Left lung (tissue), 10 donors: ENCODE results near the gene LMF1. TPM values are rescaled to one million over a fixed set of nuclear protein-coding genes. Genes with fewer than 3 reads are reported as not detected.

Experiments used
- ATAC-seq: fragments of 200-7000 bp; cut with Tn5 transposase; one replicate; pipeline ENCODE4 v1.9.1; 2020; ENCODE audit warnings: moderate library complexity
- DNase-seq, 4 donors: peaks; one replicate each; pipeline ENCODE4 v3.0.0-alpha.2; 2013 to 2020
- H3K27ac ChIP-seq, 2 donors: fragments of 200-600 bp; sonication (generic) in 1 of 2; one replicate each; pipeline versions ENCODE4 v1.5.0 to v1.8.0; 2020 to 2021
- H3K27me3 ChIP-seq, 2 donors: fragments of 200-600 bp; sonication (generic) in 1 of 2; one replicate each; pipeline versions ENCODE4 v1.5.0 to v1.8.0; 2020 to 2021
- H3K36me3 ChIP-seq, 2 donors: fragments of 200-600 bp; sonication (generic) in 1 of 2; one replicate each; pipeline versions ENCODE4 v1.5.0 to v1.8.0; 2020 to 2021
- H3K4me1 ChIP-seq, 2 donors: fragments of 200-600 bp; one replicate each; pipeline ENCODE4 v1.8.0; 2021
- H3K4me3 ChIP-seq, 2 donors: fragments of 200-600 bp; sonication (generic) in 1 of 2; one replicate each; pipeline versions ENCODE4 v1.5.0 to v1.8.0; 2020 to 2021; ENCODE audit warnings: mild to moderate bottlenecking in 1 of 2
- H3K9me3 ChIP-seq, 2 donors: fragments of 200-600 bp; sonication (generic) in 1 of 2; one replicate each; pipeline versions ENCODE4 v1.5.0 to v1.8.0; 2020 to 2021
- CTCF ChIP-seq, 2 donors: fragments of 200-600 bp; sonication (generic) in 1 of 2; IDR thresholded peaks; one replicate each; pipeline versions ENCODE4 v1.5.0 to v1.8.0; 2021; ENCODE audit warnings: antibody characterized with exemption in 2 of 2
- intact Hi-C, 2 donors: fragments of 100-400 bp; cut with DNase I; formaldehyde crosslinking; loops; one replicate each; pipeline versions ENCODE4 v1.11.2 to v1.14.2; 2022
- polyA plus RNA-seq, 6 donors: library from polyadenylated mRNA; unstranded; fragments of 120-200 nt; gene quantifications; one replicate each; pipeline ENCODE4 v1.2.1, GENCODE V29; 2013; ENCODE audit not compliant: insufficient read length in 6 of 6
- total RNA-seq, 2 donors: library from RNA; stranded (reverse); fragmentation: NEBNext Ultra II Directional; extraction: Animal tissue kit (Norgen Biotek cat#: 25700); gene quantifications; one replicate each; pipeline ENCODE4 v1.2.1, GENCODE V29; 2021
- donor health status: DM: no; HTN: yes; CAD: no.
- donor health status: DM: no; HTN: no; CAD: no.

The LMF1 gene
- total and polyA plus RNA-seq, 8 donors = 15.5 to 23.1 (median 20.4) TPM

GRCh38 chr16:924063-924462 is 46.7 kb downstream of the LMF1 start:
- no peak overlapping the region for H3K27ac ChIP-seq
- DNase-seq = no peak
- H3K36me3 ChIP-seq = peaks cover 0 to 16% of the 10 kb centered on the region in 2 donors
- ATAC-seq = no peak
- peaks cover 0 to 17% of the 10 kb centered on the region in 2 donors for H3K9me3 ChIP-seq
- no peaks in the 10 kb centered on the region for H3K4me1 ChIP-seq
- H3K27me3 ChIP-seq = no peaks in the 10 kb centered on the region
- H3K4me3 ChIP-seq = no peak overlapping the region
- intact Hi-C loops = no loop called here
- TF ChIP-seq CTCF (IDR thresholded peaks at IDR 0.05) = no peak

- ATAC-seq = no peak
- Histone ChIP-seq H3K9me3 (peaks cover 0 to 17% of the 10 kb centered on the region in 2 donors), H3K4me3 (no peak overlapping the region), H3K4me1 (no peaks in the 10 kb centered on the region), H3K27ac (no peak overlapping the region), H3K27me3 (no peaks in the 10 kb centered on the region), H3K36me3 (peaks cover 0 to 18% of the 10 kb centered on the region in 2 donors)
- DNase-seq = peak in 1 of 4 donors; percentile 22
- intact Hi-C loops = no loop called here
- TF ChIP-seq CTCF (IDR thresholded peaks at IDR 0.05) = no peak
These were observed 47.6 kb downstream of the LMF1 start for GRCh38 chr16:923184-923583.

- DNase-seq (peak in 1 of 4 donors; percentile 60), ATAC-seq (no peak)
- no peak overlapping the region for H3K27ac ChIP-seq
- H3K4me3 ChIP-seq = no peak overlapping the region
- H3K9me3 ChIP-seq = peaks cover 0 to 14% of the 10 kb centered on the region in 2 donors
- no peaks in the 10 kb centered on the region for H3K4me1 ChIP-seq
- intact Hi-C loops = no loop called here
- no peaks in the 10 kb centered on the region for H3K27me3 ChIP-seq
- no peak for TF ChIP-seq CTCF (IDR thresholded peaks at IDR 0.05)
- peaks cover 0 to 18% of the 10 kb centered on the region in 2 donors for H3K36me3 ChIP-seq
These were observed 48.7 kb downstream of the LMF1 start for GRCh38 chr16:922051-922450.

GRCh38 chr16:921321-921905 is 49.4 kb downstream of the LMF1 start:
- no peaks in the 10 kb centered on the region for H3K4me1 ChIP-seq
- H3K27me3 ChIP-seq = no peaks in the 10 kb centered on the region
- no peak for TF ChIP-seq CTCF (IDR thresholded peaks at IDR 0.05)
- intact Hi-C loops = no loop called here
- H3K9me3 ChIP-seq = peaks cover 0 to 8% of the 10 kb centered on the region in 2 donors
- H3K27ac ChIP-seq = no peak overlapping the region
- peaks cover 0 to 17% of the 10 kb centered on the region in 2 donors for H3K36me3 ChIP-seq
- ATAC-seq (no peak), DNase-seq (peak in 1 of 4 donors; percentile 59)
- H3K4me3 ChIP-seq = no peak overlapping the region

- H3K9me3 ChIP-seq = peaks cover 0 to 4% of the 10 kb centered on the region in 2 donors
- no peaks in the 10 kb centered on the region for H3K27me3 ChIP-seq
- TF ChIP-seq CTCF (IDR thresholded peaks at IDR 0.05) = no peak
- peak; percentile 23 for ATAC-seq
- no peaks in the 10 kb centered on the region for H3K4me1 ChIP-seq
- H3K27ac ChIP-seq = peak overlapping the region in 1 of 2 donors; percentile 56
- intact Hi-C loops = no loop called here
- peaks cover 0 to 12% of the 10 kb centered on the region in 2 donors for H3K36me3 ChIP-seq
- DNase-seq = peak in 1 of 4 donors; percentile 51
- no peak overlapping the region for H3K4me3 ChIP-seq
These were observed 50.1 kb downstream of the LMF1 start for GRCh38 chr16:920717-921116.
